CD14-positive monocyte (primary cell): ENCODE measurements around the gene SCNN1A. TPM values are rescaled to one million over a fixed set of nuclear protein-coding genes. Genes with fewer than 3 reads are reported as not detected.
A peak's percentile ranks its signal among the peaks of the same experiment; 100 is the strongest.

Experiments
- DNase-seq, 3 donors: peaks; one replicate each; pipeline ENCODE4 v3.0.0-alpha.2; 2011 to 2022
- H2AFZ ChIP-seq: 2 replicates; pipeline ENCODE4 v1.6.0; 2012; ENCODE audit warnings: mild to moderate bottlenecking, low read depth, low read length, inconsistent platforms; ENCODE audit not compliant: insufficient read depth, poor library complexity, severe bottlenecking
- H3K27ac ChIP-seq, 2 donors: 1 replicate in 1 of 2; 2 replicates in 1 of 2; pipeline ENCODE4 v1.5.1; 2012 to 2013; ENCODE audit warnings: low read length in 2 of 2, control low read depth in 1 of 2, inconsistent platforms in 1 of 2, low read depth in 1 of 2, mild to moderate bottlenecking in 1 of 2
- H3K27me3 ChIP-seq, 2 donors: one replicate each; pipeline versions ENCODE4 v1.6.0 to v1.6.1; 2011 to 2013; ENCODE audit warnings: low read length in 2 of 2; ENCODE audit not compliant: control insufficient read depth in 2 of 2, insufficient read depth in 2 of 2
- H3K36me3 ChIP-seq, 2 donors: replicated peaks in 1 of 2; 1 replicate in 1 of 2; 2 replicates in 1 of 2; pipeline versions ENCODE4 v1.5.1 to v1.6.1; 2012 to 2013; ENCODE audit warnings: low read length in 2 of 2, control low read depth in 1 of 2, inconsistent platforms in 1 of 2, mild to moderate bottlenecking in 1 of 2; ENCODE audit not compliant: insufficient read depth in 2 of 2, control insufficient read depth in 1 of 2
- H3K4me1 ChIP-seq, 2 donors: 1 replicate in 1 of 2; 2 replicates in 1 of 2; pipeline versions ENCODE4 v1.5.1 to v1.6.1; 2012 to 2013; ENCODE audit warnings: low read length in 2 of 2, control low read depth in 1 of 2, inconsistent platforms in 1 of 2, mild to moderate bottlenecking in 1 of 2, moderate library complexity in 1 of 2; ENCODE audit not compliant: insufficient read depth in 2 of 2, control insufficient read depth in 1 of 2
- H3K4me2 ChIP-seq: replicated peaks from 2 replicates; pipeline ENCODE3; 2012; ENCODE audit warnings: low read length, moderate library complexity, mild to moderate bottlenecking; ENCODE audit not compliant: poor library complexity, severe bottlenecking; ENCODE audit errors: extremely low read depth
- H3K4me3 ChIP-seq, 3 experiments: fragments of 200-600 bp in 1 of 3; sonication (generic) in 1 of 3; replicated peaks in 1 of 3; 1 replicate in 2 of 3; 2 replicates in 1 of 3; pipeline ENCODE4 v1.5.1; 2011 to 2013; ENCODE audit warnings: low read length in 3 of 3, mild to moderate bottlenecking in 3 of 3, control low read depth in 2 of 3, low read depth in 2 of 3, inconsistent platforms in 1 of 3, moderate library complexity in 1 of 3
- H3K79me2 ChIP-seq: 2 replicates; pipeline ENCODE4 v1.6.0; 2012; ENCODE audit warnings: mild to moderate bottlenecking, control low read depth, inconsistent platforms, low read length, moderate library complexity; ENCODE audit not compliant: insufficient read depth
- H3K9ac ChIP-seq: 2 replicates; pipeline ENCODE4 v1.6.0; 2017; ENCODE audit warnings: low read length, mild to moderate bottlenecking; ENCODE audit not compliant: insufficient read depth, poor library complexity, severe bottlenecking
- H3K9me3 ChIP-seq, 2 donors: replicated peaks in 1 of 2; 1 replicate in 1 of 2; 2 replicates in 1 of 2; pipeline versions ENCODE4 v1.5.1 to v1.6.1; 2012 to 2013; ENCODE audit warnings: low read length in 2 of 2, control low read depth in 1 of 2; ENCODE audit not compliant: control insufficient read depth in 1 of 2, insufficient read depth in 1 of 2
- H4K20me1 ChIP-seq: 2 replicates; pipeline ENCODE4 v1.6.0; 2012; ENCODE audit warnings: mild to moderate bottlenecking, low read length, control low read depth, moderate library complexity; ENCODE audit not compliant: insufficient read depth
- H3K27ac Mint-ChIP-seq, 7 donors: one replicate each; pipeline ENCODE4 v1.8.0; 2020; ENCODE audit warnings: mild to moderate bottlenecking in 7 of 7, mixed read lengths in 7 of 7, moderate library complexity in 6 of 7, inconsistent platforms in 2 of 7
- H3K27me3 Mint-ChIP-seq, 3 donors: one replicate each; pipeline ENCODE4 v1.8.0; 2021 to 2022; ENCODE audit warnings: low read depth in 3 of 3, mild to moderate bottlenecking in 3 of 3, mixed read lengths in 3 of 3, moderate library complexity in 3 of 3, inconsistent platforms in 1 of 3
- H3K36me3 Mint-ChIP-seq, 2 donors: one replicate each; pipeline ENCODE4 v1.8.0; 2020; ENCODE audit warnings: mixed read lengths in 2 of 2, inconsistent platforms in 1 of 2, mild to moderate bottlenecking in 1 of 2
- H3K4me1 Mint-ChIP-seq: one replicate; pipeline ENCODE4 v1.8.0; 2020; ENCODE audit warnings: mild to moderate bottlenecking, mixed read lengths
- H3K4me3 Mint-ChIP-seq, 2 donors: one replicate each; pipeline ENCODE4 v1.8.0; 2020; ENCODE audit warnings: mild to moderate bottlenecking in 2 of 2, mixed read lengths in 2 of 2, moderate library complexity in 1 of 2
- H3K9me3 Mint-ChIP-seq, 7 donors: one replicate each; pipeline ENCODE4 v1.8.0; 2020 to 2022; ENCODE audit warnings: mixed read lengths in 7 of 7, mild to moderate bottlenecking in 6 of 7, moderate library complexity in 6 of 7, inconsistent platforms in 2 of 7
- CTCF ChIP-seq: fragments of 200-600 bp; IDR thresholded peaks from one replicate; pipeline ENCODE4 v1.8.0; 2022; ENCODE audit warnings: antibody characterized with exemption, mild to moderate bottlenecking
- WGBS: methylation state at CpG from one replicate; pipeline ENCODE4 v1.1.5; 2013; ENCODE audit warnings: missing lambda C conversion rate; ENCODE audit not compliant: insufficient coverage; 5-methylcytosine and 5-hydroxymethylcytosine counted together
- intact Hi-C, 2 donors: fragments of 100-400 bp; cut with micrococcal nuclease; formaldehyde crosslinking; loops; one replicate each; pipeline versions ENCODE4 v1.15.0 to v1.15.1; 2023
- polyA plus RNA-seq, 3 donors: library from polyadenylated mRNA; depleted of rRNA in 1 of 3; unstranded in 2 of 3; stranded (reverse) in 1 of 3; fragments of 300-500 nt in 2 of 3; fragments of >200 nt in 1 of 3; fragmentation: Illumina TruSeq in 2 of 3; gene quantifications; 1 replicate in 2 of 3; 2 replicates in 1 of 3; pipeline ENCODE4 v1.2.3, GENCODE V29; 2012 to 2021

The SCNN1A gene
- polyA plus RNA-seq, 3 donors, result 0.11 to 0.68 (median 0.63) TPM

GRCh38 chr12:6363010-6363329, 12.4 kb downstream of the SCNN1A start:
- H3K4me3 ChIP-seq, result peak overlapping the region in 2 of 3 experiments; percentile 86 to 94
- H3K4me2 ChIP-seq, result peak overlapping the region; percentile 98
- peak overlapping the region; percentile 86 for H3K9ac ChIP-seq
- Mint-ChIP-seq H3K36me3 (no peaks in the 10 kb centered on the region), H3K9me3 (peaks cover 0 to 2% (median 0%) of the 10 kb centered on the region in 7 donors), H3K4me3 (peak overlapping the region; percentile 81 to 83), H3K27me3 (no peaks in the 10 kb centered on the region), H3K4me1 (peaks cover 60% of the 10 kb centered on the region), H3K27ac (peak overlapping the region in 3 of 7 donors; percentile 60 to 83 (median 70))
- no peaks in the 10 kb centered on the region for H3K36me3 ChIP-seq
- no peak for TF ChIP-seq CTCF
- H3K27me3 ChIP-seq, result no peaks in the 10 kb centered on the region
- no peaks in the 10 kb centered on the region for H3K9me3 ChIP-seq
- no peaks in the 10 kb centered on the region for H4K20me1 ChIP-seq
- peak overlapping the region; percentile 95 for H2AFZ ChIP-seq
- peaks cover 8% of the 10 kb centered on the region for H3K79me2 ChIP-seq
- H3K27ac ChIP-seq, result peak overlapping the region in 1 of 2 donors; percentile 93
- WGBS, result 0% methylated on average over 3 of the region's 4 CpGs
- H3K4me1 ChIP-seq, result peaks cover 48 to 76% of the 10 kb centered on the region in 2 donors
- no peak for DNase-seq
- intact Hi-C loops, result no loop called here

GRCh38 chr12:6362403-6362802, 13.0 kb downstream of the SCNN1A start:
- Histone ChIP-seq H3K9ac (no peak overlapping the region), H3K27me3 (no peaks in the 10 kb centered on the region), H3K9me3 (no peaks in the 10 kb centered on the region), H3K36me3 (no peaks in the 10 kb centered on the region), H3K27ac (peak overlapping the region; percentile 2 to 23), H3K4me1 (peaks cover 48 to 76% of the 10 kb centered on the region in 2 donors), H3K4me3 (peak overlapping the region in 1 of 3 experiments; percentile 32), H2AFZ (no peak overlapping the region), H3K79me2 (peaks cover 8% of the 10 kb centered on the region), H4K20me1 (no peaks in the 10 kb centered on the region), H3K4me2 (no peak overlapping the region)
- Mint-ChIP-seq H3K4me3 (peak overlapping the region; percentile 18 to 74), H3K36me3 (no peaks in the 10 kb centered on the region), H3K9me3 (peaks cover 0 to 2% (median 0%) of the 10 kb centered on the region in 7 donors), H3K27ac (peak overlapping the region in 5 of 7 donors; percentile 26 to 86 (median 75)), H3K27me3 (no peaks in the 10 kb centered on the region), H3K4me1 (peaks cover 60% of the 10 kb centered on the region)
- no CpG with 5 or more reads among the region's 3 CpGs for WGBS
- DNase-seq, result no peak
- TF ChIP-seq CTCF, result no peak
- intact Hi-C loops, result no loop called here
